ENCODE measurements around the gene SPIN1. TPM values are rescaled to one million over a fixed set of nuclear protein-coding genes. Genes with fewer than 3 reads are reported as not detected.

Gene SPIN1
- total RNA-seq, 1 donor: 64.1 TPM

GRCh38 chr9:88478246-88478645, 90.0 kb downstream of the SPIN1 start:
- no peak for DNase-seq (ENCODE audit: low read depth in 2 of 3, low spot score in 2 of 3)

DNA sequence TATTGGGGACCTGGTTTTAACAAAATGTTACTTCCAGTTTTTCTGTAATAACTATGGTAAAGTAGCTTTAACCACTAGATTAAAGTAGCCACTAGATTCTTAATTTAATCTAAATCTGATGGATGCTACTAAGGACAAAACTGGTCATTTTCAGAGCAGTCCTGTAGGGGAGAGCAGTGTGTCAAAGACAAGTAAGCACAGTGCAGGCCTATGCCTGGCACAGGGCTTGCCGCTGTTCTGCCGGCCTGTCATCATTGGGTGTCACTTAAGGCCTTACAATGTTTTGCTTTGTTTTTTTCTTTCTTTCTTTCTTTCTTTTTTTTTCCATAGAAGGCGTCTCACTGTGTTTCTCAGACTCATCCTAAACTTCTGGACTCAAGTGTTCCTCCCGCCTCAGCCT, 93.7 kb downstream of the SPIN1 start:
- no peak for DNase-seq (ENCODE audit: low read depth in 2 of 3, low spot score in 2 of 3)

- DNase-seq (ENCODE audit: low read depth in 2 of 3, low spot score in 2 of 3): no peak
Measured at GRCh38 chr9:88488166-88488565, 99.9 kb downstream of the SPIN1 start.

DNA sequence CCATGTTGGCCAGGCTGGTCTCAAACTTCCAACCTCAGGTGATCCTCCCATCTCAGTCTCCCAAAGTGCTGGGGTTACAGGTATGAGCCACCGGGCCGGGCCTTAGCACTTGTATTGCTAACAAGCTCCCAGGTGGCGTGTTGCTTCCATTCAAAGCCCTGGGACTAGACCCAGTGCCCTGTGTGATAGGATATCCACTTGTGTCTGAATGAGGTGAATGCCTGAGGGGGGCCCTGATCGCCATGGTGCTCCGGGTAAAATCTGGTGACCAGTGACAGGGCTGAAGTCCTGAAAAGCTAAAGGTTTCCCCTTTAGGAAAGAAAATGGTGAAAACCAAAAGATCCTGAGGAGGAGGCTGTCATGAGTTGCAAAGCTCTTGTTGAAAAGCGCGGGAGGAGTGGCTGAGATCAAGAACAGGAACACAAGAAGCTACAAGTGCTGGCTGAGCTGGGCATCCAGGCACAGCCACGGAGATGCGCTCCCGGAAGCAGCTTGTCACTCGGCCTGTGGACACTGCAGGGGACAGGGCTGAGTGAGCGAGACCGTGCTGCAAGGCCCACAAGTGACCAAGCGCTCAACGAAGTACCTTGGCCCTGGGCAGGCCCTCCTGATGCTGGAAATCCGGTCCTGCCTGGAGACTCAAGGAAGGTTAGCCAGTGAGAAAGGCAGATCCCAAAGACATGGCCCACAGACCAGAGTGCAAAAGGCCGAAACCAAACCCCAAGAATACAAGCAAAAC, 106.9 kb downstream of the SPIN1 start:
- no peak for DNase-seq (ENCODE audit: low read depth in 2 of 3, low spot score in 2 of 3)

- no peak for DNase-seq (ENCODE audit: low read depth in 2 of 3, low spot score in 2 of 3)
Measured at GRCh38 chr9:88497224-88497623, 109.0 kb downstream of the SPIN1 start.

GRCh38 chr9:88498880-88499279, 110.6 kb downstream of the SPIN1 start:
- no peak for DNase-seq (ENCODE audit: low read depth in 2 of 3, low spot score in 2 of 3)

GRCh38 chr9:88501086-88501485, 112.8 kb downstream of the SPIN1 start:
- no peak for DNase-seq (ENCODE audit: low read depth in 2 of 3, low spot score in 2 of 3)

GRCh38 chr9:88502552-88503034, 114.3 kb downstream of the SPIN1 start:
- no peak for DNase-seq (ENCODE audit: low read depth in 2 of 3, low spot score in 2 of 3)

- no peak for DNase-seq (ENCODE audit: low read depth in 2 of 3, low spot score in 2 of 3)
Measured at GRCh38 chr9:88503081-88503844, 115.0 kb downstream of the SPIN1 start.

DNA sequence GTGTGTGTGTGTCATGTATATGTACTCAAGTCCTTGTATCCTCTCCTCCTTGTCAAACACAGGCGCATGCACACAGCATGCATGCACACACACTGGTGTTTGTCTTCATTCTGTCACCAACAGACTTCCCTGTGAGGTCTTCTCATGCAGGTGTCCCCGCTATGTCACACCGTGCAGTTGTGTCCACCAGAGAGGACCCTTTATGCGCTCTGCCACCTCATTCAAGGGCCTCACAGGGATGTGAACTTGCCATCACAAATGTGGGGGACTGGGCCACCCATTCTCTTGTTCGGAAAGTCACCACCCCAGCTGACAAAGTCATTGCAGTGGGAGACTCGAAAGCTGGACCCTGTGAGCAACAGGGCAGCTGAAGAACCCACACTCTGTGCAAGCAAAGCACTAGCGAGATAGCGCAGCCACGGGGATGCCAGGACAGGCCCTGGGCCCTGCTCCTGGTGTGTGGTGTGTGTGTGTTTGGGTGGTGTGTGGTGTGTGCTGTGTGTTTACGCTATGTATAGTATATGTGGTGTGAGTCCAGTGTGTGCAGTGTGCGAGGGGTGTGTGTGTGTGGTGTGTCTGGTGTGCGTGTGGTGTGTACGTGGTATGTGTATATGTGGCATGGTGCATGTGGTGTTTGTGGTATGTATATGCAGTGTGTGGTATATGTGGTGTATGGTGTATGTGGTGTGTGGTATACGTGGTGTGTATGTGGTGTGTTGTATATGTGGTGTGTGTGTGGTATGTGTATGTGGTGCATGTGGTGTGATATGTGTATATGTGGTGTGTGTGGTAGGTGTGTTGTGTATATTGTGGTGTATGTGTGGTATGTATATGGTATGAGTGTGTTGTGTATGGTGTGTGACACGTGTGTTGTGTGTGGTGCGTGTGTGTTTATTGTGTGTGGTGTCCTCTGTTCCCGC, 115.9 kb downstream of the SPIN1 start:
- DNase-seq (ENCODE audit: low read depth in 2 of 3, low spot score in 2 of 3): no peak

DNA sequence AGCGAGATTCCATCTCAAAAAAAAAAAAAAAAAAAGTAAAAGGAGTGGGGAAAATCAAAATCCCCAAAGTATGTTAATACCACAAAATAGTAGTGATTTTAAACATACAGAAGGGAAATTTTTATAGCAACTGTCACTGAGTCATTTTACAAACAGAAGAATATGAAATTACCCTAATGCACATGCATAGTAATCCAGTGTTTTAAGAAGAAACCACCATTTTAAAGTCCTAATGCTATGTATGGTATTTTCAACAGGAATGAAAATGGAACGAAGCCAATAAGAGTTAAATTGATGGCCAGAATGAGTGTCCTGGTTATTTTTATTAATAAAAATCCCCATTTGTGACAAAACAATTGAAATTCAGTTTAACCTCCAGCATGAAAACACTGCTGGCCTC, 120.1 kb downstream of the SPIN1 start:
- DNase-seq (ENCODE audit: low read depth in 2 of 3, low spot score in 2 of 3): no peak

DNA sequence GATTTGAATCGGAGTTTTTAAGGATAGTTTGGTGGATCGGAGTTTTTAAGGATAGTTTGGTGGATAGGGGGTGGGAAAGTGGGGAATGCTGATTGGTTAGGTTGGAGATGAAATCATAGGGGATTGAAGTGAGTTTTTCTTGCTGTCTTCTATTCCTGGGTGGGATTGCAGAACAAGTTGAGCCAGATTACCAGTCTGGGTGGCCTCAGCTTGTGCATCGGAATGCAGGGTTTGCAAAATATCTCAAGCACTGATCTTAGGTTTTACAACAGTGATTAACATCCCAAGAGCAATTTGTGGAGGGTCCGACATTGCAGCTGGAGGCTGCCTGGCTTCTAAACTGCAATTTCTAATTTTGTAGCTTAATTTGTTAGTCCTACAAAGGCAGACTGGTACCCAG, 123.7 kb downstream of the SPIN1 start:
- no peak for DNase-seq (ENCODE audit: low read depth in 2 of 3, low spot score in 2 of 3)

DNA sequence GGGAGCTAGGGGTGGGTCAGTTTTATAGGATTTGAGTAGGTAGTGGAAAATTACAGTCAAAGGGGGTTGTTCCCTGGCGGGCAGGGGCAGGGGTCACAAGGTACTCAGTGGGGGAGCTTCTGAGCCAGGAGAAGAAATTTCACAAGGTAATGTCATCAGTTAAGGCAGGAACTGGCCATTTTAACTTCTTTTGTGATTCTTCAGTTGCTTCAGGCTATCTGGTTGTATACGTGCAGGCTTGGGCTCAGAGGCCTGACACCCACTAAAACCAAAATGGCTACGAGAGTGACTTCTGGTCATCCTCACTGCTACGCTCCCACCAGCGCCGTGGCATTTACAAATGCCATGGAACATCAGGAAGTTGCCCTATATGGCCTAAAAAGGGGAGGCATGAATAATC, 126.0 kb downstream of the SPIN1 start:
- no peak for DNase-seq (ENCODE audit: low read depth in 2 of 3, low spot score in 2 of 3)

DNA sequence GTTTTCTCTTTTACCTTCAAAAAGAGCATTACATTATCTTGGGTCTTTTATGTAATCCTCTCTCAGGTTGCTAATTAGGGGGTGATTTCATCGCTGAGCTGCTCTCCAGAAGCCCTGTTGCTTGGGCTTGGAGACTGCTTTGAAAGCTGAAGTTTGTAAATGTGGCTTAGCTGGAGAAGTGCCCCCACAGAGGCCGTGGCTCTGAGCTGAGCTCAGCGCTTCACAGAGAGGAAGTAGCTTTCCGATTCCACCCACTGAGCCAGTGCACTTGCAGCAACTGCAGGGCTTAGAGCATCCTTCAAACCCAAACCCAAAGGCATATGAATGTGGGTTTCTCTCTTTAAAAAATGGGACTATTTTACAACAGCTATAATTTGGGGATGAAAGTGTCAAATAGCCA, 133.1 kb downstream of the SPIN1 start:
- DNase-seq (ENCODE audit: low read depth in 2 of 3, low spot score in 2 of 3): peak in 1 of 3 donors; percentile 48

GRCh38 chr9:88522360-88522759, 134.1 kb downstream of the SPIN1 start:
- no peak for DNase-seq (ENCODE audit: low read depth in 2 of 3, low spot score in 2 of 3)

GRCh38 chr9:88523056-88523455, 134.8 kb downstream of the SPIN1 start:
- DNase-seq (ENCODE audit: low read depth in 2 of 3, low spot score in 2 of 3): no peak

DNA sequence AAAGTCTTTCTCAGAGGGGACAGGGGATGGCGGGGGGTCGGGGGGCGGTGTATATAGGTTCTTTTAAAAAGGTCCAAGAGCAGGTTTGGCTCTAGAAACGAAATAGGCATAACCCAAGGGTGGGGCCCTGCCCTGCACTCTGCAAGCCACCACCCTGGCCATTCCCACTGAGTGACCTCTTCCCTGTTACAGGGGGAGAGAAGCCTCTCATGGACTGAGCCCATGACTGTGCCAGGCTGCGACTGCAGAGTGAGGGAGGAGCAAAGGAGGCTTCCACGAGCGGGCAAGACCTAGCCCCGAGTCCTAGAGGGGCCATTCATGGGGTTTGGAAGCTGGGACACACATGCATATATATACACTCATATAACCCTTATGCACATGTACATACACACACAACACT, 136.7 kb downstream of the SPIN1 start:
- no peak for DNase-seq (ENCODE audit: low read depth in 2 of 3, low spot score in 2 of 3)

DNA sequence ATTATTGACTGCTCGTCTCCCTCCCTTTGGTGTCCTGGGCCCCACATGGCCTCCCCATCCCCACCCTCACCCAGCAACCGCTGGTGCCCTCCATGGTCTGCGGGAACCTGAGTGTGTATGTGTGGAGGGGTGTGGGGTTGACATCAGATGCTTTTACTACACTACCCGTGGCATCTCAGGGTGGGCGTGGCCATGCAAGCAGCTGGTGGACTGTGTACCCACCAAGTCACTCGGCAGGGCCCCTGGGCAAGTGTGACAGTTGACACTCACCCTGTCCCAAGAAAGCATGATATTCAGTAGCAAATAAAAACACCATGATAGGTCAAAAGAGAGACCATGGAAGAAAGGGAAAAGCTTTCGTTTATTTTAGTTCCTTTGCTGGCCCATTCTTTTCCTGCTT, 139.4 kb downstream of the SPIN1 start:
- no peak for DNase-seq (ENCODE audit: low read depth in 2 of 3, low spot score in 2 of 3)
